ENCODE data around the gene MYOCD.

The MYOCD gene

GRCh38 chr17:12671906-12672305 lies 6.2 kb downstream of the MYOCD start:
- ChIA-PET CTCF (interaction anchor here (1.4 kb wide), 1 partner anchor 10 kb away, joined by 6 read pairs; no protein-coding TSS in a partner anchor), POLR2A (no interaction called here)
- DNase-seq (ENCODE audit: extremely low spot score): no peak
- TF ChIP-seq CTCF (IDR thresholded peaks at IDR 0.05; ENCODE audit: control extremely low read depth, extremely low read depth, low read depth, missing control alignments): no peak

- ChIA-PET CTCF (interaction anchor here (1.4 kb wide), 1 partner anchor 9 kb away, joined by 6 read pairs; no protein-coding TSS in a partner anchor), POLR2A (no interaction called here)
- no peak for TF ChIP-seq CTCF (IDR thresholded peaks at IDR 0.05; ENCODE audit: control extremely low read depth, extremely low read depth, low read depth, missing control alignments)
- DNase-seq (ENCODE audit: extremely low spot score): no peak
Observed at GRCh38 chr17:12672947-12673346, 7.3 kb downstream of the MYOCD start.

- no peak for DNase-seq (ENCODE audit: extremely low spot score)
- ChIA-PET POLR2A (no interaction called here), CTCF (no interaction called here)
- no peak for TF ChIP-seq CTCF (IDR thresholded peaks at IDR 0.05; ENCODE audit: control extremely low read depth, extremely low read depth, low read depth, missing control alignments)
Observed at GRCh38 chr17:12673788-12674187, 8.1 kb downstream of the MYOCD start.

- no peak for TF ChIP-seq CTCF (IDR thresholded peaks at IDR 0.05; ENCODE audit: control extremely low read depth, extremely low read depth, low read depth, missing control alignments)
- POLR2A ChIA-PET: no interaction called here
- CTCF ChIA-PET: interaction anchor here (2.4 kb wide), 1 partner anchor 8 kb away, joined by 6 read pairs; no protein-coding TSS in a partner anchor
- DNase-seq (ENCODE audit: extremely low spot score): no peak
Observed at GRCh38 chr17:12680407-12680897, 14.8 kb downstream of the MYOCD start.

- ChIA-PET CTCF (interaction anchor here (1.2 to 2.4 kb wide), 3 partner anchors 9 to 135 kb away, joined by 3 to 9 read pairs (median 6); no protein-coding TSS in a partner anchor), POLR2A (no interaction called here)
- no peak for TF ChIP-seq CTCF (IDR thresholded peaks at IDR 0.05; ENCODE audit: control extremely low read depth, extremely low read depth, low read depth, missing control alignments)
- no peak for DNase-seq (ENCODE audit: extremely low spot score)
Observed at GRCh38 chr17:12680993-12681392, 15.3 kb downstream of the MYOCD start.

- POLR2A ChIA-PET: no interaction called here
- CTCF ChIA-PET: interaction anchor here (1.4 to 2.3 kb wide), 2 partner anchors 9 to 16 kb away, joined by 3 to 9 read pairs; no protein-coding TSS in a partner anchor
- no peak for TF ChIP-seq CTCF (IDR thresholded peaks at IDR 0.05; ENCODE audit: control extremely low read depth, extremely low read depth, low read depth, missing control alignments)
- no peak for DNase-seq (ENCODE audit: extremely low spot score)
Observed at GRCh38 chr17:12683299-12683698, 17.6 kb downstream of the MYOCD start.
